ENCODE measurements around the gene APOL4. TPM values are rescaled to one million over a fixed set of nuclear protein-coding genes. Genes with fewer than 3 reads are reported as not detected.
A peak's percentile ranks its signal among the peaks of the same experiment; 100 is the strongest.

The APOL4 gene
- total RNA-seq, 1 experiment from 2014 or later: not detected

DNA sequence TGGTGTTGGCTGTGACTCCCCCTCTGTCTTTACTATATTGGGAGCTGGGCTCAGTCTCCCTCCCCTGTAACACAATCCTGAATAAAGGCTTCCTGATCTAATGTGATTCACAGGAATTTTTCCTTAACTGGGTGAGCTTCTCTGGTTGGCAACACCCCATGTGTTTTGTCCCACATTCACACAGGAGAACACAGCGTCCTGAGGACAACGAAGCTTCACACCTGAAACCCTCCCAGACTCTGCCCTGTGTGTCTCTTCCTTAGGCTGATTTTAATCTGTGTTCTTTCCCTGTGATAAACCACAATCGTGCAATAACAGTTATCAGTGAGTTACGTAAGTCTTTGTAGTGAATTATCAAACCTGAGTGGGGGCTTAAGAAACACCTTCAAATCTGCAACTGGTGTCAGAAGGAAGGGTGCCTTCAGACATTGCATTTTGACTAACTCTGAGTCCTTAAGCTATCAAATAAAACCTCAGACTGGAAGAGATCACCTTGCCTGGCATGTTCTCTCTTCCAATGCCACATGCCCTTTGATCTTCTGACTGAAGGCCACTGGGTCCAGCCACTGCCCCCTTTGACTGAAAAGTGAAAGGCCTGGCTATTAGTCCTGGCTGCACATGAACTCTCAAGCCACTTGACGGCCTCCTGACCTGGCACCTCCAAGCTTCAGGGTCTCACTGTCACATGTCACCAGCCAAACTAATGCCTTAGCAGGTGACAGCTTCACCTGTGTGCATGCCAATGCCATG lies 58.4 kb downstream of the APOL4 start:
- DNase-seq: peak in 1 of 2 experiments; percentile 27
- no TSS peak for BruUV-seq (replicated peaks)
- Histone ChIP-seq H3K4me3 (no peak overlapping the region), H4K20me1 (ENCODE audit: insufficient read depth) (no peaks in the 10 kb centered on the region), H2AFZ (no peak overlapping the region), H3K4me2 (no peak overlapping the region), H3K4me1 (replicated peaks; ENCODE audit: insufficient read depth) (no peaks in the 10 kb centered on the region), H3F3A (ENCODE audit: insufficient read depth, low read depth) (no peaks in the 10 kb centered on the region), H3K36me3 (ENCODE audit: low read depth) (no peaks in the 10 kb centered on the region), H3K9me2 (ENCODE audit: insufficient read depth) (no peaks in the 10 kb centered on the region), H3K27ac (no peak overlapping the region), H3K27me3 (ENCODE audit: insufficient read depth, low read depth) (peaks cover 17% of the 10 kb centered on the region), H3K9me3 (ENCODE audit: insufficient read depth, low read depth) (no peaks in the 10 kb centered on the region), H3K79me2 (ENCODE audit: low read depth) (no peaks in the 10 kb centered on the region)
- ChIA-PET CTCF (no interaction called here), POLR2A (ENCODE audit: unreplicated experiment) (interaction anchor here (0.5 to 0.6 kb wide), 2 partner anchors 358 to 842 kb away, joined by 3 to 4 read pairs; no protein-coding TSS in a partner anchor)
- TF ChIP-seq, protein P1, sequence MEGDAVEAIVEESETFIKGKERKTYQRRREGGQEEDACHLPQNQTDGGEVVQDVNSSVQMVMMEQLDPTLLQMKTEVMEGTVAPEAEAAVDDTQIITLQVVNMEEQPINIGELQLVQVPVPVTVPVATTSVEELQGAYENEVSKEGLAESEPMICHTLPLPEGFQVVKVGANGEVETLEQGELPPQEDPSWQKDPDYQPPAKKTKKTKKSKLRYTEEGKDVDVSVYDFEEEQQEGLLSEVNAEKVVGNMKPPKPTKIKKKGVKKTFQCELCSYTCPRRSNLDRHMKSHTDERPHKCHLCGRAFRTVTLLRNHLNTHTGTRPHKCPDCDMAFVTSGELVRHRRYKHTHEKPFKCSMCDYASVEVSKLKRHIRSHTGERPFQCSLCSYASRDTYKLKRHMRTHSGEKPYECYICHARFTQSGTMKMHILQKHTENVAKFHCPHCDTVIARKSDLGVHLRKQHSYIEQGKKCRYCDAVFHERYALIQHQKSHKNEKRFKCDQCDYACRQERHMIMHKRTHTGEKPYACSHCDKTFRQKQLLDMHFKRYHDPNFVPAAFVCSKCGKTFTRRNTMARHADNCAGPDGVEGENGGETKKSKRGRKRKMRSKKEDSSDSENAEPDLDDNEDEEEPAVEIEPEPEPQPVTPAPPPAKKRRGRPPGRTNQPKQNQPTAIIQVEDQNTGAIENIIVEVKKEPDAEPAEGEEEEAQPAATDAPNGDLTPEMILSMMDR (conservative IDR thresholded peaks at IDR 0.05): no peak
- TF ChIP-seq EZH2 (IDR thresholded peaks at IDR 0.05; ENCODE audit: low read depth): no peak
- intact Hi-C loops (cut with micrococcal nuclease; ENCODE audit: unreplicated experiment): no loop called here

DNA sequence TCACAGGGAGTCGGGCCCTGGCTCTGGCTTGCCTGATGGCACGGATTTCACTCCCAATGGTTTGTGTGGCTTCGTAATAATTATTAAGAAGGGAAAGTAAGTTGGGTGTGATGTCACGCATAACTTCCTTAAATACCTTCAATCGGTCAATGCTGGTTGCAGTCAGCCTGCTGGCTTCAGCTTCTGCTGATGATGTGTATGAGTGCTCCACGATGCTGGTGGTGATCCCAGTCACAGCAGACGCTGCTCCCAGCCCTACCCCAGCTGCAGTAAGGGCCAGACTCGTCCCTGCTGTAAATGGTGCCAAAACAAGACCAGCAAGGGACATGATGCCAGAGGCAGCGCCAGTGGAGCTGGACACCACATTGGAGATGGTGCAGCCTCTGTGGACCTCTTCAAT lies 60.1 kb downstream of the APOL4 start:
- no peak overlapping the region for H3K4me3 ChIP-seq
- H3K9me2 ChIP-seq (ENCODE audit: insufficient read depth): no peaks in the 10 kb centered on the region
- ChIA-PET CTCF (no interaction called here), POLR2A (ENCODE audit: unreplicated experiment) (no interaction called here)
- no peaks in the 10 kb centered on the region for H3F3A ChIP-seq (ENCODE audit: insufficient read depth, low read depth)
- H2AFZ ChIP-seq: no peak overlapping the region
- intact Hi-C loops (cut with micrococcal nuclease; ENCODE audit: unreplicated experiment): no loop called here
- no peaks in the 10 kb centered on the region for H3K79me2 ChIP-seq (ENCODE audit: low read depth)
- DNase-seq: no peak
- TF ChIP-seq, protein P1 (conservative IDR thresholded peaks at IDR 0.05): no peak
- TF ChIP-seq EZH2 (IDR thresholded peaks at IDR 0.05; ENCODE audit: low read depth): no peak
- H3K9me3 ChIP-seq (ENCODE audit: insufficient read depth, low read depth): no peaks in the 10 kb centered on the region
- H3K4me1 ChIP-seq (replicated peaks; ENCODE audit: insufficient read depth): no peaks in the 10 kb centered on the region
- BruUV-seq (replicated peaks): no TSS peak
- no peaks in the 10 kb centered on the region for H3K36me3 ChIP-seq (ENCODE audit: low read depth)
- no peak overlapping the region for H3K27ac ChIP-seq
- H4K20me1 ChIP-seq (ENCODE audit: insufficient read depth): no peaks in the 10 kb centered on the region
- peaks cover 17% of the 10 kb centered on the region for H3K27me3 ChIP-seq (ENCODE audit: insufficient read depth, low read depth)
- no peak overlapping the region for H3K4me2 ChIP-seq

Other genes starting within 250 kb of the APOL4 start
- 81.7 and 109 TPM in 2 replicates for gene RBFOX2, start 173.0 kb downstream of the APOL4 start, total RNA-seq (2021)
- 15.2 and 19.3 TPM in 2 replicates for gene APOL3, start 41.1 kb downstream of the APOL4 start, total RNA-seq (2021)
- 19.9 and 27.4 TPM in 2 replicates for gene APOL2, start 37.7 kb upstream of the APOL4 start, total RNA-seq (2021)
- gene APOL1, start 51.3 kb upstream of the APOL4 start, total RNA-seq (2021): 27.0 and 33.0 TPM in 2 replicates
- 758 and 776 TPM in 2 replicates for gene MYH9, start 186.2 kb upstream of the APOL4 start, total RNA-seq (2021)

Data from PC-9 (cell line).